Left lung (tissue), 10 donors: ENCODE data around the gene SLC25A6. TPM values are rescaled to one million over a fixed set of nuclear protein-coding genes. Genes with fewer than 3 reads are reported as not detected.

Source experiments
- ATAC-seq: fragments of 200-7000 bp; cut with Tn5 transposase; one replicate; pipeline ENCODE4 v1.9.1; 2020; ENCODE audit warnings: moderate library complexity
- DNase-seq, 4 donors: peaks; one replicate each; pipeline ENCODE4 v3.0.0-alpha.2; 2013 to 2020
- H3K27ac ChIP-seq, 2 donors: fragments of 200-600 bp; sonication (generic) in 1 of 2; one replicate each; pipeline versions ENCODE4 v1.5.0 to v1.8.0; 2020 to 2021
- H3K27me3 ChIP-seq, 2 donors: fragments of 200-600 bp; sonication (generic) in 1 of 2; one replicate each; pipeline versions ENCODE4 v1.5.0 to v1.8.0; 2020 to 2021
- H3K36me3 ChIP-seq, 2 donors: fragments of 200-600 bp; sonication (generic) in 1 of 2; one replicate each; pipeline versions ENCODE4 v1.5.0 to v1.8.0; 2020 to 2021
- H3K4me1 ChIP-seq, 2 donors: fragments of 200-600 bp; one replicate each; pipeline ENCODE4 v1.8.0; 2021
- H3K4me3 ChIP-seq, 2 donors: fragments of 200-600 bp; sonication (generic) in 1 of 2; one replicate each; pipeline versions ENCODE4 v1.5.0 to v1.8.0; 2020 to 2021; ENCODE audit warnings: mild to moderate bottlenecking in 1 of 2
- H3K9me3 ChIP-seq, 2 donors: fragments of 200-600 bp; sonication (generic) in 1 of 2; one replicate each; pipeline versions ENCODE4 v1.5.0 to v1.8.0; 2020 to 2021
- intact Hi-C, 2 donors: fragments of 100-400 bp; cut with DNase I; formaldehyde crosslinking; loops; one replicate each; pipeline versions ENCODE4 v1.11.2 to v1.14.2; 2022
- polyA plus RNA-seq, 6 donors: library from polyadenylated mRNA; unstranded; fragments of 120-200 nt; gene quantifications; one replicate each; pipeline ENCODE4 v1.2.1, GENCODE V29; 2013; ENCODE audit not compliant: insufficient read length in 6 of 6
- total RNA-seq, 2 donors: library from RNA; stranded (reverse); fragmentation: NEBNext Ultra II Directional; extraction: Animal tissue kit (Norgen Biotek cat#: 25700); gene quantifications; one replicate each; pipeline ENCODE4 v1.2.1, GENCODE V29; 2021
- TF ChIP-seq, protein P1 (sequence below), 2 donors: fragments of 200-600 bp; sonication (generic) in 1 of 2; IDR thresholded peaks; one replicate each; pipeline versions ENCODE4 v1.5.0 to v1.8.0; 2021; ENCODE audit warnings: antibody characterized with exemption in 2 of 2
- donor health status: DM: no; HTN: yes; CAD: no.
- donor health status: DM: no; HTN: no; CAD: no.

SLC25A6 gene
- total and polyA plus RNA-seq, 8 donors, result 285 to 559 (median 392) TPM

DNA sequence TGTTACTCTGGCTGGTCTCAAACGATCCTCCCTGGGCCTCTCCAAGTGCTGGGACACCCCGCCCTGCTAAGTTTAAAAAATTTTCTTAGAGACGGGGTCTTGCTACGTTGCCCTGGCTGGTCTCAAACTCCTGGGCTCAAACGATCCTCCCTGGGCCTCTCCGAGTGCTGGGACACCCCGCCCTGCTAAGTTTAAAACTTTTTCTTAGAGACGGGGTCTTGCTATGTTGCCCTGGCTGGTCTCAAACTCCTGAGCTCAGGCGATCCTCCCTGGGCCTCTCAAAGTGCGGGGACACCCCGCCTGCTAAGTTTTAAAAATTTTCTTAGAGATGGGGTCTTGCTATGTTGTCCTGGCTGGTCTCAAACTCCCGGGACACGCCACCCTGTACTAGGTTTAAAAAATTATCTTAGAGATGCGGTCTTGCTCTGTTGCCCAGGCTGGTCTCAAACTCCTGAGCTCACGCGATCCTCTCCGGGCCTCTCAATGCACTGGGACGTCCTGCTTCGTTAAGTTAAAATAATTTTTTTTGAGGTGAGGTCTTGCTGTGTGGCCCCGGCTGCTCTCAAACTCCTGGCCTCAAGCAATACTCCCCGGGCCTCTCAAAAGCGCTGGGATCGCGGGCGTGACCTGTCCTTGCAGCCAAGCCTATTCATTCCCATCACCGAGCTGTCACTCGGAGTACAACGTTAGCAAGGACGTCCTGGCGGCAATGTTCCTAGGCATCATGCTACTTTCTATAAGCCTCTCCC is 1.1 kb downstream of the SLC25A6 start:
- no peaks in the 10 kb centered on the region for H3K9me3 ChIP-seq
- H3K4me1 ChIP-seq, result peaks cover 13 to 59% of the 10 kb centered on the region in 2 donors
- no peaks in the 10 kb centered on the region for H3K27me3 ChIP-seq
- peak in 2 of 4 donors; percentile 30 to 61 for DNase-seq
- TF ChIP-seq, protein P1, sequence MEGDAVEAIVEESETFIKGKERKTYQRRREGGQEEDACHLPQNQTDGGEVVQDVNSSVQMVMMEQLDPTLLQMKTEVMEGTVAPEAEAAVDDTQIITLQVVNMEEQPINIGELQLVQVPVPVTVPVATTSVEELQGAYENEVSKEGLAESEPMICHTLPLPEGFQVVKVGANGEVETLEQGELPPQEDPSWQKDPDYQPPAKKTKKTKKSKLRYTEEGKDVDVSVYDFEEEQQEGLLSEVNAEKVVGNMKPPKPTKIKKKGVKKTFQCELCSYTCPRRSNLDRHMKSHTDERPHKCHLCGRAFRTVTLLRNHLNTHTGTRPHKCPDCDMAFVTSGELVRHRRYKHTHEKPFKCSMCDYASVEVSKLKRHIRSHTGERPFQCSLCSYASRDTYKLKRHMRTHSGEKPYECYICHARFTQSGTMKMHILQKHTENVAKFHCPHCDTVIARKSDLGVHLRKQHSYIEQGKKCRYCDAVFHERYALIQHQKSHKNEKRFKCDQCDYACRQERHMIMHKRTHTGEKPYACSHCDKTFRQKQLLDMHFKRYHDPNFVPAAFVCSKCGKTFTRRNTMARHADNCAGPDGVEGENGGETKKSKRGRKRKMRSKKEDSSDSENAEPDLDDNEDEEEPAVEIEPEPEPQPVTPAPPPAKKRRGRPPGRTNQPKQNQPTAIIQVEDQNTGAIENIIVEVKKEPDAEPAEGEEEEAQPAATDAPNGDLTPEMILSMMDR (IDR thresholded peaks at IDR 0.05), result no peak
- peaks cover 2 to 54% of the 10 kb centered on the region in 2 donors for H3K36me3 ChIP-seq
- peak overlapping the region in 1 of 2 donors; percentile 98 for H3K27ac ChIP-seq
- peak overlapping the region; percentile 99 to 100 for H3K4me3 ChIP-seq
- no peak for ATAC-seq
- intact Hi-C loops, result no loop called here

- intact Hi-C loops, result no loop called here
- DNase-seq (peak in 1 of 4 donors; percentile 21), ATAC-seq (no peak)
- TF ChIP-seq, protein P1 (IDR thresholded peaks at IDR 0.05), result no peak
- H3K4me1 ChIP-seq, result peaks cover 13 to 56% of the 10 kb centered on the region in 2 donors
- no peaks in the 10 kb centered on the region for H3K27me3 ChIP-seq
- H3K27ac ChIP-seq, result no peak overlapping the region
- peak overlapping the region in 1 of 2 donors; percentile 99 for H3K4me3 ChIP-seq
- H3K9me3 ChIP-seq, result no peaks in the 10 kb centered on the region
- H3K36me3 ChIP-seq, result peaks cover 5 to 63% of the 10 kb centered on the region in 2 donors
Observed at GRCh38 chrX:1389993-1390285, 2.0 kb downstream of the SLC25A6 start.

GRCh38 chrX:1389181-1389992 is 2.5 kb downstream of the SLC25A6 start:
- Histone ChIP-seq H3K27me3 (no peaks in the 10 kb centered on the region), H3K36me3 (peaks cover 5 to 68% of the 10 kb centered on the region in 2 donors), H3K9me3 (no peaks in the 10 kb centered on the region), H3K27ac (no peak overlapping the region), H3K4me1 (peaks cover 13 to 51% of the 10 kb centered on the region in 2 donors), H3K4me3 (peak overlapping the region in 1 of 2 donors; percentile 99)
- TF ChIP-seq, protein P1 (IDR thresholded peaks at IDR 0.05), result no peak
- ATAC-seq, result no peak
- intact Hi-C loops, result no loop called here
- DNase-seq, result peak in 2 of 4 donors; percentile 32 to 58

DNA sequence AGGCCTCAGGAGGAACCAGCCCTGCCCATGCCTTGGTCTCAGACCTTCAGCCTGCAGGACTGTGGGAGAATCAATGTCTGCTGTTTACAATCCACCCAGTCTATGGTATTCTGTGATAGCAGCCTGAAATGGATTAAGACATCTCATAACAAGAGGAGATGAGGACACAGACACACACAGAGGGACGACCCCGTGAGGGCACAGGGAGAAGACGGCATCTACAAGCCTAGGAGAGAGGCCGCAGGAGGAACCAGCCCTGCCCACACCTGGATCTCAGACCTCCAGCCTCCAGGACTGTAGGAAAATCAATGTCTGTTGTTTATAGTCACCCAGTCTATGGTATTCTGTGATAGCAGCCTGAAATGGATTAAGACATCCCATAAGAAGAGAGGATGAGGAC is 3.3 kb downstream of the SLC25A6 start:
- H3K9me3 ChIP-seq, result no peaks in the 10 kb centered on the region
- DNase-seq (peak in 1 of 4 donors; percentile 7), ATAC-seq (no peak)
- H3K4me1 ChIP-seq, result peaks cover 13 to 44% of the 10 kb centered on the region in 2 donors
- no peak overlapping the region for H3K27ac ChIP-seq
- H3K4me3 ChIP-seq, result no peak overlapping the region
- no peaks in the 10 kb centered on the region for H3K27me3 ChIP-seq
- intact Hi-C loops, result no loop called here
- TF ChIP-seq, protein P1 (IDR thresholded peaks at IDR 0.05), result no peak
- H3K36me3 ChIP-seq, result peaks cover 5 to 76% of the 10 kb centered on the region in 2 donors
